GM19035 (cell line): Measurements from ENCODE around the gene PPT1.
"Not testable (repeated sequence)": the region's sequence is repeated elsewhere in the genome, so short reads cannot be mapped to it uniquely, and the experiment has no call there.

Experiments
- ATAC-seq: cut with Tn5 transposase; IDR thresholded peaks from one replicate; pipeline ENCODE4 v1.9.1; 2021; ENCODE audit not compliant: unreplicated experiment

Gene PPT1

DNA sequence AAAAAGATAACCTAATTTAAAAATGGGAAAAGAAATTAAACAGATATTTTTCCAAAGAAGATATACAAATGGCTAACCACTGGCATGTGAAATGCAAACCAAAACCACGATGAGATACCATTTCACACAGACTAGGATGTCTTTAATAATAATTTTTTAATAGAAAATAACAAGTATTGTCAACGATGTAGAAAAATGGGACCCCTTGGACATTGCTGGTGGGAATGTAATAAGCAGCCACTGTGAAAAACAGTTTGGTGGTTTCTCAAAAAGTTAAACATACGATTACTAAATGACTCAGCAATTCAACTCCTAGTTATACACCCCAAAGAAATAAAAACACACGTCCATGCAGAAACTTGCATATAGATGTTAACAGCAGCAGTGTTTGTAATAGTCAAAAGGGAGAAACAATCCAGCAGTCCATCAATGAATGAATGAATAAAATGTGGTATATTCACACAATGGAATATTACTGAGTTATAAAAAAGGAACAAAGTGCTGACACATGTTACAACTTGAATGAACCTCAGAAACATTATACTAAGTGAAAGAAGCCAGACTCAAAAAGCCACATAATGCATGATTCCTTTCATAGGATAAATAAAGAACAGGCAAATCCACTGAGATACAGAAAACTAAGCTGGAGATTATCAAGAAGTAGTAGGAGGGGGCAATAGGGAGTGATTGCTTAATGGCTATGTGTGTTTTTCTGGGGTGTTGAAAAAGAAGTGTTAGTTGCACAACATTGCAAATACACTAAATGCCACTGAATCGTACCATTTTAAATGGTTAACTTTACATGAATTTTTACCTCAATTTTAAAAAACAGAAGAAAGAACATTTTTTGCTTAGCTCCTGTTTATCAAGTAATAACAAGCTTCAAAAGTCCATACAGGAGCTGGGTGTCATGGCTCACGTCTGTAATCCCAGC lies 4.1 kb downstream of the PPT1 start:
- ATAC-seq, result no peak

DNA sequence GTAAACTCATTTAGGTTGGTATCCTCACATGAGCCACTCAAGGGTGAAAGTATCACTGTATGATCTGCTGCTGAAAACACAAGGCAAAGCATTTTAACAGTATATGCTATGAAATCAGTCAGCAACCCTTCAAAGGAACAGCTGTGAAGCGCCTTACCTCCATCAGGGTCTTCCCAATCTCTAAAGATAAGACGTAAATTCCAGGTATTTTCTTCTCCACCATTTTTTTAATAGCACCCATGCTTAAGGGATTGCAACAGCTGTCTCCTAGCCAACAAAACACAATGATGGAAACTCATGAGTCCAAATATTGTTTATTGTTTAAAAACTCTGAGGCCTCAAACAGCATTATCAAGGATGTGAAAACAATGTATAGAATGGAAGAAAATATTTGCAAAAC lies 4.8 kb downstream of the PPT1 start:
- ATAC-seq, result no peak

DNA sequence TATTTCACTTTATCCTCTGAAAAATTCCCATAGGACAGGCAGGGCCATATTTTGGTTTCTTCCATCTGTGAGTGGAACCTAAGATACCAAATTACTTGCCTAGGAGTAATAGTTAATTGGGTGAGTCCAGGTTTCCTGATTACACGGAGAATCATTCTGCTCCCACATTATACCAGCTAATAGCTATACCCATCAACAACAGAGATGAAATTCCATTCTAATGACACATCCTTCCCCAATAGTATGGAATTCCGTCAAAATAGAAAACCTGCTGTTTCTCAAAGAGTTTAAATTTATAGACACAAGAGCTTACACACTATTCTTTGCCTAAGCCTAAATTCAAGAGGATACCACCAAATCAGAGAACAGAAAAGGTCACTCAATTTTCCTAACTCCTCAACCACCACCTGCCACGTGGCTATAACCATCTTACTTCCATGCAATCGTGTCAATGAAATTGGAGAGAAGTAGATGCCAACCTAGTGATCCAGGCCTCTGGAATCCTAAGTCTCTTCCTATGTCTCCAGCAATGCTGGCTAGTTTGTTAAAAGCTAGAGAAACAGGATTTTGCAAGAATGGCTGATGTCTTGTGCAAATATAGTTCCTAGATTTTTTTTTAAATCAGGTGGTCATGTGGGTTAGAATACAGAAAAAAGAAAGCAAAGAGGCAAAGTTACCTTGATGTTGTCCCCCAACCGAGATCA lies 6.2 kb downstream of the PPT1 start:
- ATAC-seq, result no peak

DNA sequence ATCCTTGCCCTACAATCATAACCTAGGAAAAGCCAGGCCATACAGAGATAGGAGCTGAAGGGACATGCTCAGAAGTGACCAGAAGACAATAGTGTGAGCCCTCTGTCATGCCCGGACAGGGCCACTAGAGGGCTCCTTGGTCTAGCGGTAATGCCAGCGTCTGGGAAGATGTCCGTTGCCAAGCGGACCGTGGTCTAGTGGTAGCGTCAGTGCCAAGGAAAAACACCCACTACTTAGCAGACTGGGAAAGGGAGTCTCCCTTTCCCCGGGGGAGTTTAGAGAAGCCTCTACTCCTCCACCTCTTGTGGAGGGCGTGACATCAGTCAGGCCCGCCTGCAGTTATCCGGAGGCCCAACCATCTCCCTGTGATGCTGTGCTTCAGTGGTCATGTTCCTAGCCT lies 12.3 kb downstream of the PPT1 start:
- not testable (repeated sequence) for ATAC-seq

GRCh38 chr1:40081871-40082270 lies 15.2 kb downstream of the PPT1 start:
- no peak for ATAC-seq

DNA sequence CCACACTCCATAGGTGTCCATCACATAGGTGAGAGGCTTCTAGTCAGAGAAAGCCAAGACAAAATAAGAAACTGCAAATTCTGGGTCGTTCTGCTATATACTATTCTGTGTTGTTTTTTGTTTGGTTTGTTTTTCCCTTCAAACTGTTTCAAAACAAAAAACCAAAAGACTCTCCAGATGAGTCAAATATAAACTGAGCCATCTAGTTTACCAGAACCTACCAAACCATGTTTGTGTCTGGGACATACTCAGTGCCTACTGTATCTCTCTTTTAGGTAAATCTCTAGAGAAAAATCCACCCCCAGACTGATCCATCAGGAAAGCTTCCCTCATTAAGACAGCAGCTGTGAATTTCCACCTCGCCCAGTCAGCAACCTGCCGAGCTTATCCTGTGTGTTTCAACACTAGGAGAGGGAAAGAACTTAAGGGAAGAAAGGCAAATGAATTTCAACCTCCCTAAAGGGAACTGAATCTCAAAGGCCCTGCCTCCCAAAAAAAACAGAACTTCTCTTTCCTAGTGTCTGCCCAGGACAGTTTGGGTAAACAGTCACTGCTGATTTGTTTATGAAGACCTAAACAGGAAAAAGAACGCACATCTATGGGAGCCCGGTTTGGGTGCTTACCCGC lies 17.2 kb downstream of the PPT1 start:
- ATAC-seq, result no peak

DNA sequence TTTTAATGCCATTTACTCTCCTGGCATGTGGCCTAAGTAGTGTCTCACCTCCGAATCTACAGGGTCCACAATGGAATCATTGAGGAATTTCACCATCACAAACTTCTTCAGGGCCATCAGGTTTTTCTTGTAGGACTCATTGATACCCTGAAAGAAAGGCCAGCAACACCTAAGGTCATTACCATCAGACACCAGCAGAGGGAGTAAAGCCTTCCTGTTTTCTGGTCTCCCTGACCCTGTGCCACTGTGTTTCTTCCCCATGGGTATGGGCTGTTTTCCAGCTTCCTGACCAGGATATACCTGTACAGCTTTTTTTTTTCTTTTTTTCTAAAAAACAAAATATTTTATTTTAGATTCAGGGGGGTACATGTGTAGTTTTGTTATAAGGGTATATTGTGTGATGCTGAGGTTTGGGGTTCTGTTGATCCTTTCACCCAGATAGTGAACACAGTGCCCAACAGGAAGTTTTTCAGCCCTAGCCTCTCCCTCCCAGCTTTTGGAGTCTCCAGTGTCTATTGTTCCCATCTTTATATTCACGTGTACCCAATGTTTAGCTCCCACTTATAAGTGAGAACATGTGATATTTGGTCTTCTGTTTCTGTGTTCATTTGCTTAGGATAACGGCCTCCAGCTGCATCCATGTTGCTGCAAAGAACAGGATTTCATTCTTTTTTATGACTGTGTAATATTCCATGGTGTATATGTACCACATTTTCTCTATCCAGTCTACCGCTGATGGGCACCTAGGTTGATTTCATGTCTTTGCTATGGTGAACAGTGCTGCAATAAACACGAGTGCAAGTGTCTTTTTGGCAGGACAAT lies 18.3 kb downstream of the PPT1 start:
- no peak for ATAC-seq

DNA sequence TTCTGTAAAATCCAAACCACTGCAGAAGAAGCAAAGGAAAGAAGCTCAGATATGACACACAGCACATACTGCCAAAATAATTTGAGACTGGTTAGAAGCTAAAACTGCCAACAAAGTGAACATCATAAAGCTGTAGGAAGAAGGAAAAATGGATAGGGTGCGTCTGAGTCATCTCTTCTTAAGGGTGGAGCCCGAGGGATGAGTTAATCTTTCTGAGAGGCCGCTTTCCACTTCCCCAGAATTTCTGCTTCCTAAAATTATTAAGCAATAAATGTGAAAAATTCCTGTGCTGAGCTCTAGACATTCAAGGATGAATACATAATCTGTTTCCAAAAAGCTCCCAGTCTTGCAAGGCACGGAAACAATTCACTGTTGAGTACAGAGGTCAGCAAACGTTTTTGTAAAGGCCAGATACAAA lies 20.1 kb downstream of the PPT1 start:
- ATAC-seq, result no peak

DNA sequence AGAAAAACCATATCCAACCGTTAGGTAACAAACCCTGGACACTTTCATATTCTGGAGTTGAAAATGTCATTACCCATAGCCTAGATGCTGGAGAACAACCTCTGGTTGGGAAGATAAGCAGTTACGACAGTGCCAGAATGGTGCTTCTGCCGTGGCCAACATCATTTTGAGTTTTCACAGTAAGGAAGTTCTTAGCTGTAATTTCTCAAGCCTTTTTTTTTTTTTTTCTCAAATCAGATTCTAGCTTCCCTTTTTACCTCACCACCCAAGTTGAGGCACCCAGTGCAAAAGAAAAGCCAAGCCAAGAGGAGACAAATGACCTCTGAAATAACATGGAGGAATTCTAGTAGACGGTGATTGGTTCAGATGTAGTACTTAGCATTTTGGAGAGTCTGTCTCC lies 21.8 kb downstream of the PPT1 start:
- ATAC-seq, result no peak

DNA sequence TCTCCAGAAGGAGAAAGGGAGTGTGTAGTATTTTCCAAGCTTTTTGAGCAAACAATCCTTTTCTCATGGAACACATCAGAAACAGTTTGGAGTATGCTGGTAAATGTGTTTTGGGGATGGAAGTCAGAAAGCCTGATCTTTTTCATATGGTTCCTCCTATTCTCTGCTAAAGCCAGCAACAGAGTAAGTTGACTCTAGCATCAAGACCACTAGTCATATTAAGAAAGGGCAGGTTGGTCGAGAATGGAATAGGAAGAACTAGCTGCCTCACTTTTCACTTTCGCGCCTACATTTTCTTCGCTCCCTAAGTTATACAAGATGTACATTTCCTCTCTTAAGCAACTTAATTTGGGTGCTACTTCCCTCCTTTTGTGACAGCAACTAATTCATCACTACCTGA lies 24.0 kb downstream of the PPT1 start:
- no peak for ATAC-seq

- no peak for ATAC-seq
These were observed 24.9 kb downstream of the PPT1 start for GRCh38 chr1:40072142-40072541.

- no peak for ATAC-seq
These were observed 29.2 kb downstream of the PPT1 start for GRCh38 chr1:40067851-40068250.

DNA sequence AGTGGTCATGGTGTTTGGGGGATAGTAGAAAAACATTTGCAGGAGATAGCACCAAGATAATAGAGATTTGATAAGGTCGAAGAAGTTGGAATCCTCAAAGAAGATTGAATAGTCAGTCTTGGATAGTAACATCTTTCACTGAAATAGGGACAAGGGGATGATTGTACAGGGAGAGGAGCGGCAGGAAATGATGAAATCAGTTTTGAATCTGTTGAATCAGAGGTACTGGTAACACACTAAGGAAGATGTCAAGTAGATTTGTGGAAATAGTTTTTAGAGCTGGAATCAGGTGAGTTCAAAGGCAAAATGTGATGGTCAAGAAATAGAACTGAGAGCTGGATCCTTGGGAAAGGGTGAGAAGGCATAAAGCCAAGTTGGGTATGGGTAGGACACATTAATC lies 30.0 kb downstream of the PPT1 start:
- no peak for ATAC-seq

DNA sequence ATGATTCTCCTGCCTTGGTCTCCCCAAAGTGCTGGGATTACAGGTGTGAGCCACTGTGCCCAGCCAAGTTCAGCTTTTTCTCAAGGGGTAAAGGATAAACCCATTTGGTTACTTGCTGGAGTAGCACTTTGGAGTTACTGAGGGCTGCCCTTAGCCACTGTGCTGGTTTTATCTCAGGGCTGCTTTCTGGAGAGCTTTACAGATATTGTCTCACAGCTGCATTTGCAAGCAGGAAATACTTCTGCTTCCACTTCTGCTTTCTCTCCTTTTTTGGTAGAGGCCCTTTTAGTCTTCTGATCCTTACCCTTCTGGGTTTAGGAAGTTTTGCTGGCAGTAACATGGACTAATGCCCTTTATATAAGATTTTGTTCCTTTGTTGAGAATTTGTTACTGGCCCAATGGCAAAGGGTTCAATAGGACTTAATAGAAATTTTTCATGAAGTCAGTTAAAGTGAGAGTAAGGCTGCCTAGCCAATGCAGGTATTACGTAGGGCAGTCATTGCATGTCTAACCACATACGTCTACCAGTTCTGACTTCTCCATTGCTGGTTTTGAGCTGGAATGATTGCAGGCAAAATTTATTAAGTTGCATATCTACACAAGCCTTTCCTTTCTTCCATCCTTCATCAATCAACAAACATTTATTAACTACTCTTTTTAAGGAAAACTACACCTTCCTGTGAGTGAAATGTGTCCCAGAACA lies 32.1 kb downstream of the PPT1 start:
- ATAC-seq, result peak; percentile 79

DNA sequence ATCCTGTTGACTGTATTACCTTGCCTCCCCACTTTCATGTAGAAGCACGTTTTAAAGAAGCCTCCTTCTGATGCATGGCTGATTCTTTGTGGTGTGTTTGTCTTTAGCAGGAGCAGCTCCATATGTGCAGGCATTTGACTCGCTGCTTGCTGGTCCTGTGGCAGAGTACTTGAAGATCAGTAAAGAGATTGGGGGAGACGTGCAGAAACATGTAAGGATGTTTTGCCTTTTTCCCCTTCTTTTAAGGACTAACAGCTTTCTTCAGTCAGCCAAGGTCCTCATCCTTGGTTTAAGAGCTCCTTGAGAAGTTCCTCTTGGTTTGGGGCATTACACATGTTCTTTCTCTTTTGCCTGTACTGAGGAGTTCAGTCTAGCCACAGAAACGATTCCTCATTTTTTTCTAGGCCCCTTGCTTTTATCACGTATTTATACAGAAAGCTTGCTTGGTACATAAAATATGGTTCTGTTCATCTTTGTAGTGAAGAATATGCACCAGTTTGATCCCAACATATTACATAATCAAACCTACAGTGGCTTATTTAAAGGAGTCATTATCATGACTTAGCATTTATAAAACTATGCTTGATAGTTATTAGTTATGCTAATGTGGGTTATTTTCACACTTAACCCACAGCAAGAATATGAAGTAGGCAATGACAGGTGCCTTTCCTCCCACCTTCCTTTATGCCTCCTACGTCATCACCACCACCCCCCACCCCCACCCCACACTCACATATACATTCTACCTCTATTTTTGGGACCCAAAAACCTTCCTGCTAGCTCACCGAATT lies 36.9 kb downstream of the PPT1 start:
- ATAC-seq, result no peak

GRCh38 chr1:40059338-40059959 lies 37.6 kb downstream of the PPT1 start:
- ATAC-seq, result peak; percentile 49

- no peak for ATAC-seq
These were observed 38.4 kb downstream of the PPT1 start for GRCh38 chr1:40058453-40059337.

DNA sequence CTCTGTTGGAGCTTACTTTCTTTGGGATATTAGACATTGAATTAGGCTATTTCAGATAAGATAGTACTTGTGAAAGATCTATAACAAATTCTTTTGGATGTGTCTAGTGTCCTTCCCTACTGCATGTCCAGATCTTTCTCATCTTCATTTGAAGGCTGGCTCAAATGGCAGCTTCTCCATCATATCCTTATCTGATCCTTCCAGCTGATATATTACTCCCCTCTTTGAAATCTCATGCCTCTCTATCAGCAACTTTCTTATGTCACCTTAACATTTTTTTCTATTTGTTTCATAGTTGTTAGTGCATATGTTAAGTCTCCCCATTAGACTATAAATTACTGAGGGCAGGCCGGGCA lies 39.0 kb downstream of the PPT1 start:
- ATAC-seq, result no peak
